Mucosa of descending colon (tissue), 3 donors: ENCODE data around the gene INKA2. TPM values are rescaled to one million over a fixed set of nuclear protein-coding genes. Genes with fewer than 3 reads are reported as not detected.
A peak's percentile ranks its signal among the peaks of the same experiment; 100 is the strongest.

Experiments used
- ATAC-seq: fragments of 200-7000 bp; cut with Tn5 transposase; one replicate; pipeline ENCODE4 v1.9.1; 2020; ENCODE audit warnings: mild to moderate bottlenecking, moderate library complexity
- DNase-seq, 3 donors: peaks; one replicate each; pipeline ENCODE4 v3.0.0-alpha.2; 2020
- H3K36me3 ChIP-seq: fragments of 200-600 bp; one replicate; pipeline ENCODE4 v1.8.0; 2021; ENCODE audit warnings: low read depth, mild to moderate bottlenecking
- H3K4me1 ChIP-seq: fragments of 200-600 bp; one replicate; pipeline ENCODE4 v1.8.0; 2021; ENCODE audit warnings: low read depth, mild to moderate bottlenecking
- H3K4me3 ChIP-seq: fragments of 200-600 bp; one replicate; pipeline ENCODE4 v1.8.0; 2021; ENCODE audit warnings: mild to moderate bottlenecking
- H3K9me3 ChIP-seq: fragments of 200-600 bp; one replicate; pipeline ENCODE4 v1.8.0; 2021; ENCODE audit warnings: mild to moderate bottlenecking
- CTCF ChIP-seq: fragments of 200-600 bp; IDR thresholded peaks from one replicate; pipeline ENCODE4 v1.8.0; 2022; ENCODE audit warnings: antibody characterized with exemption, mild to moderate bottlenecking
- intact Hi-C, 2 donors: fragments of 100-400 bp; cut with DNase I in 1 of 2; cut with micrococcal nuclease in 1 of 2; formaldehyde crosslinking; loops; one replicate each; pipeline versions ENCODE4 v1.11.0 to v1.11.1; 2022; cut with DNase I, micrococcal nuclease
- total RNA-seq, 3 donors: library from RNA; stranded (reverse); fragmentation: NEBNext Ultra II Directional in 2 of 3; extraction: Animal tissue kit (Norgen Biotek cat#: 25700) in 2 of 3; gene quantifications; one replicate each; pipeline versions ENCODE4 v1.2.1 to v1.2.4, GENCODE V29; 2021 to 2023
- donor health status: DM: no; HTN: no; CAD: no; lungs with moderate emphysema.
- donor health status: DM: no; HTN: no; CAD: no.
- donor health status: DM: no; HTN: yes; CAD: no.

INKA2 gene
- total RNA-seq, 3 donors from 2014 or later: 2.3 to 9.8 (median 2.5) TPM

DNA sequence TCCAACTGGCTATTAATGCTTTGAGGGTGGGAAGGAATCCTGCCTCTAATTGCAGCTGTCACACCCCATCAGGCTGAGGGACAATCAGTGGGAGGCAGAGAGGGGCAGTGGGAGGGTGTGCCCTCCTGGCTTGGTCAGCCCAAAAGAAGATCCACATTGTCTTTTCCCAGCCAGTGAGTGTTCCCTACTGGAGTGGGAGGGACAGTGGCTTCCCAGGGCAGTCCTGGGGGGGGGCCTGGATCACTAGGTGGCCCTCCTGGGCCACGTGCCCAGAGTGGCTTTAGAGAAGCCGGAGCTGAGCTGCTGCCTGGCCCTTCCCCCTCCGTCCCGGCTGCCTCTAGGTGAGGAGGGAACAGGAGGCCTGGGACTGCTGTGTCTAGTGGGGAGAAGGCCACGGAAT is 14.0 kb downstream of the INKA2 start:
- Histone ChIP-seq H3K36me3 (no peaks in the 10 kb centered on the region), H3K4me3 (no peak overlapping the region), H3K9me3 (no peaks in the 10 kb centered on the region), H3K4me1 (peaks cover 2% of the 10 kb centered on the region)
- DNase-seq (no peak), ATAC-seq (no peak)
- TF ChIP-seq CTCF: no peak
- intact Hi-C loops: no loop called here

GRCh38 chr1:111723871-111724270 is 15.3 kb downstream of the INKA2 start:
- H3K9me3 ChIP-seq: no peaks in the 10 kb centered on the region
- peaks cover 2% of the 10 kb centered on the region for H3K4me1 ChIP-seq
- intact Hi-C loops: no loop called here
- ATAC-seq (no peak), DNase-seq (no peak)
- no peak for TF ChIP-seq CTCF
- H3K36me3 ChIP-seq: no peaks in the 10 kb centered on the region
- no peak overlapping the region for H3K4me3 ChIP-seq

GRCh38 chr1:111723091-111723806 is 15.9 kb downstream of the INKA2 start:
- no peak overlapping the region for H3K4me3 ChIP-seq
- H3K9me3 ChIP-seq: no peaks in the 10 kb centered on the region
- no peak for DNase-seq
- intact Hi-C loops: no loop called here
- ATAC-seq: peak; percentile 42
- no peak for TF ChIP-seq CTCF
- H3K36me3 ChIP-seq: no peaks in the 10 kb centered on the region
- peaks cover 2% of the 10 kb centered on the region for H3K4me1 ChIP-seq

DNA sequence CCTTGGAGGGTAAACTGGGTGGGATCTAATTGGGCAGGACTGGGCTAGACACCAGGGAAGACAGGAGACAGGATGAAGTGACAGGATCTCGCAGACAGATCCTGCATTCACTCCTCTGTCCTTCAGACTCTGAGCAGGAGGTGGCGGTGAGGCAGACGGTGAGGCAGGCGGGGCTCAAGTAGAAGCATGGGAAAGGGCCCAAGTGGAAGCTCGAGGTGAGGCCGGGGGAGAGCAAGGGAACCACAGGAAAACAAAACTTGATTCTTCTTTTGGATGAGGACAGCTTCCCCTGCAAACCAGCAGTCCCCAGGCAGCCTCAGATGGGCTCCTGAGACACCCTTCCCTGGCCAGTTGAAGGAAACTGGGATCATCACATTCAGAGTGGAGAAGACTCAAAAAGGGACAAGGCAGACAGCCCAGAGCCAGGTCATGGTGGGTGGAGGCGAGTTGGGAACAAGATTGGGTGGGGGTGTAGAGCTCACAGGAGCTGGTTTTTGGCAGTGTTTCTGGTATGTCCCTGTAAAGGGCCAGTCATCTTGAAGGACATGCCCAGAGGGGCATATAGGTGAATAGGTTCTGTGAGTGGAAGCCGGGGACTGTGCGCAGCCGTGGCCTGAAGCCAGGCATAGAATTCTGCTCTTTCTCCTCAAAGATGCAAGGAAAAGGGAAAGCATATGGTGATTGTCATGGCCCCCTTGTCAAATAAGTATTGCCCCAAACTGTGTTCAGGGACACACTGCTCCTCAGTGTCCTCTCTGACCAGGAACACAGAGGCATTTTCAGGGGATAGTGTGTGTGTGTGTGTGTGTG is 18.0 kb downstream of the INKA2 start:
- peaks cover 2% of the 10 kb centered on the region for H3K4me1 ChIP-seq
- no peaks in the 10 kb centered on the region for H3K36me3 ChIP-seq
- intact Hi-C loops: no loop called here
- DNase-seq (no peak), ATAC-seq (no peak)
- no peak for TF ChIP-seq CTCF
- H3K9me3 ChIP-seq: no peaks in the 10 kb centered on the region
- H3K4me3 ChIP-seq: no peak overlapping the region

- ATAC-seq (peak; percentile 11), DNase-seq (no peak)
- Histone ChIP-seq H3K36me3 (no peaks in the 10 kb centered on the region), H3K9me3 (no peaks in the 10 kb centered on the region), H3K4me1 (peaks cover 2% of the 10 kb centered on the region), H3K4me3 (no peak overlapping the region)
- no peak for TF ChIP-seq CTCF
- intact Hi-C loops: no loop called here
These were observed 18.8 kb downstream of the INKA2 start for GRCh38 chr1:111720274-111720976.
